Measurements from ENCODE around the gene KDM4B.

KDM4B gene

GRCh38 chr19:5032101-5032967, 63.4 kb downstream of the KDM4B start:
- DNase-seq (ENCODE audit: low read depth, low spot score) = no peak

- DNase-seq (ENCODE audit: low read depth, low spot score) = no peak
Observed at GRCh38 chr19:5035105-5035761, 66.3 kb downstream of the KDM4B start.

GRCh38 chr19:5035793-5036697, 67.1 kb downstream of the KDM4B start:
- no peak for DNase-seq (ENCODE audit: low read depth, low spot score)

GRCh38 chr19:5036698-5037563, 68.0 kb downstream of the KDM4B start:
- DNase-seq (ENCODE audit: low read depth, low spot score) = no peak

GRCh38 chr19:5037936-5038335, 69.0 kb downstream of the KDM4B start:
- DNase-seq (ENCODE audit: low read depth, low spot score) = no peak

GRCh38 chr19:5038631-5039271, 69.8 kb downstream of the KDM4B start:
- no peak for DNase-seq (ENCODE audit: low read depth, low spot score)

- no peak for DNase-seq (ENCODE audit: low read depth, low spot score)
Observed at GRCh38 chr19:5039642-5040543, 71.0 kb downstream of the KDM4B start.

GRCh38 chr19:5040544-5041167, 71.7 kb downstream of the KDM4B start:
- DNase-seq (ENCODE audit: low read depth, low spot score) = no peak

- DNase-seq (ENCODE audit: low read depth, low spot score) = no peak
Observed at GRCh38 chr19:5041168-5041912, 72.4 kb downstream of the KDM4B start.

GRCh38 chr19:5041913-5042187, 72.9 kb downstream of the KDM4B start:
- DNase-seq (ENCODE audit: low read depth, low spot score) = no peak

GRCh38 chr19:5042556-5042955, 73.6 kb downstream of the KDM4B start:
- DNase-seq (ENCODE audit: low read depth, low spot score) = no peak

GRCh38 chr19:5045029-5045428, 76.1 kb downstream of the KDM4B start:
- no peak for DNase-seq (ENCODE audit: low read depth, low spot score)

- no peak for DNase-seq (ENCODE audit: low read depth, low spot score)
Observed at GRCh38 chr19:5045956-5046338, 77.0 kb downstream of the KDM4B start.

- no peak for DNase-seq (ENCODE audit: low read depth, low spot score)
Observed at GRCh38 chr19:5046339-5047039, 77.6 kb downstream of the KDM4B start.

- no peak for DNase-seq (ENCODE audit: low read depth, low spot score)
Observed at GRCh38 chr19:5047251-5047935, 78.5 kb downstream of the KDM4B start.

GRCh38 chr19:5048091-5048726, 79.3 kb downstream of the KDM4B start:
- no peak for DNase-seq (ENCODE audit: low read depth, low spot score)

Measured in activated naive CD8-positive, alpha-beta T cell treated with anti-CD3 and anti-CD28 coated beads, Interleukin-2, amount 50 U/mL, for 16 hours (primary cell).